K562 (cell line): Measurements from ENCODE around the gene STAT6.

Experiments
- CREM ChIP-seq: IDR thresholded peaks from 2 replicates; pipeline ENCODE4 v1.6.1; 2014; ENCODE audit warnings: antibody characterized with exemption, low read depth
- CTCF ChIP-seq, 3 experiments: IDR thresholded peaks in 2 of 3; conservative IDR thresholded peaks in 1 of 3; 2 replicates each; pipeline ENCODE4 v1.5.1; 2011 to 2012; ENCODE audit warnings: low read length in 3 of 3, mild to moderate bottlenecking in 3 of 3, control low read depth in 2 of 3, improper control_type of control experiment in 1 of 3, inconsistent platforms in 1 of 3, low read depth in 1 of 3, mixed read lengths in 1 of 3, moderate library complexity in 1 of 3; ENCODE audit not compliant: insufficient read depth in 2 of 3
- MCM2 ChIP-seq: fragments of 450-650 bp; IDR thresholded peaks from 2 replicates; pipeline ENCODE4 v1.6.1; 2017; ENCODE audit warnings: low read depth, mild to moderate bottlenecking
- MEF2D ChIP-seq: conservative IDR thresholded peaks from 2 replicates; pipeline ENCODE4 v1.6.1; 2016; ENCODE audit warnings: low read depth, missing genetic modification characterization, missing compliant biosample characterization
- NFE2L1 ChIP-seq: fragments of 450-650 bp; IDR thresholded peaks from 2 replicates; pipeline ENCODE4 v1.6.1; 2016; ENCODE audit warnings: missing genetic modification characterization, low read depth, mild to moderate bottlenecking, missing compliant biosample characterization, moderate library complexity, borderline replicate concordance
- POLR2A ChIP-seq: fragments of 450-650 bp; conservative IDR thresholded peaks from 2 replicates; pipeline ENCODE4 v1.6.1; 2016
- SMAD3 ChIP-seq: fragments of 450-650 bp; formaldehyde crosslinking; conservative IDR thresholded peaks from 2 replicates; pipeline ENCODE4 v1.4.0; 2020; ENCODE audit warnings: mild to moderate bottlenecking
- ZFP91 ChIP-seq: sonication (generic); formaldehyde crosslinking; IDR thresholded peaks from 2 replicates; pipeline ENCODE4 v1.8.0; 2022; ENCODE audit warnings: mild to moderate bottlenecking, missing genetic modification reagents
- ZNF274 ChIP-seq: IDR thresholded peaks from 2 replicates; pipeline ENCODE4 v1.6.1; 2011; ENCODE audit warnings: low read depth, mild to moderate bottlenecking, low read length, moderate library complexity, borderline replicate concordance

DNA sequence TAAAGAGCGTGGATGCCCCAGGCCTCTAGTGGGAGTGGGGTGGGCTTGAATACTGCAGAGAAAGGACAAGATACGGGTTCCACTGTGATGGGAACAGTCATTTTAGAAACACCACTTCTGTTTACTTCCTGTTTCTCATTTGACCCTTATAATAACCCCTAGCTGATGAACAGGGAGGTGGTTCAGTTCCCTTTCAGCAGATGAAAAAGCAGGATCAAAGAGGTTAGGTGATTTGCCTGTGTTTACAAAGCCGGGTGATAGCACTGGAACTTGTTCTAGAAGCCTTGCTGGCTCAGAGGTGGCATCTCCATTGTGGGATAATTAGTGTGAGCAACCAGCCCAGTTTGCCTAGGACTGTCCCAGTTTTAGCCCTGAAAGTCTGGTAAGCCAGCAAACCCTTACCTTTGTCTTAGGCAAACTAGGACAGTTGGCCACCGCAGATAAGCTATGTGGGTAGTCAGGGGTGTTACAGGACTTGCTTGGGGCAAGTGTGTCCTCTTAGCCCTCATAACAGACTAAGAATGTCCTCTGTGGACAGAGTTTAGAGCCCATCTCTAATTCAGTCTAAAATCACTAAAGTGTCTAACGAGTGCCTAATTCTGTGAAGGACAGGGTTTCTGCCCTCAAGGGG, 43.8 kb upstream of the STAT6 start:
- TF ChIP-seq CTCF (IDR thresholded peaks at IDR 0.05 in 2 of 3, conservative IDR thresholded peaks at IDR 0.05 in 1 of 3; ENCODE audit: insufficient read depth in 2 of 3, low read depth in 1 of 3, low read length in 3 of 3) = no peak
- no peak for TF ChIP-seq ZNF274
- no peak for TF ChIP-seq POLR2A
- TF ChIP-seq ZFP91 (CRISPR knock-in tag) = no peak
- TF ChIP-seq NFE2L1 (tag) = no peak
- no peak for TF ChIP-seq CREM
- no peak for TF ChIP-seq MCM2
- no peak for TF ChIP-seq MEF2D
- TF ChIP-seq SMAD3 (CRISPR knock-in tag) = no peak
